Endodermal cell (in vitro differentiated cells): ENCODE measurements around the gene C1orf174. TPM values are rescaled to one million over a fixed set of nuclear protein-coding genes. Genes with fewer than 3 reads are reported as not detected.

ENCODE experiments used
- DNase-seq: peaks from one replicate; pipeline ENCODE4 v3.0.0-alpha.2; 2017
- H3K27ac ChIP-seq: 2 replicates; pipeline ENCODE4 v1.5.1; 2013; ENCODE audit warnings: mild to moderate bottlenecking, low read depth, low read length, moderate library complexity
- H3K27me3 ChIP-seq: 2 replicates; pipeline ENCODE4 v1.6.1; 2013; ENCODE audit warnings: mild to moderate bottlenecking, low read length, moderate library complexity; ENCODE audit not compliant: insufficient read depth, control insufficient read depth, poor library complexity, severe bottlenecking
- H3K36me3 ChIP-seq: 2 replicates; pipeline ENCODE4 v1.7.0; 2013; ENCODE audit warnings: mild to moderate bottlenecking, low read length, moderate library complexity; ENCODE audit not compliant: control insufficient read depth, insufficient read depth
- H3K4me1 ChIP-seq: one replicate; pipeline ENCODE4 v1.7.0; 2013; ENCODE audit warnings: low read length; ENCODE audit not compliant: control insufficient read depth, insufficient read depth
- H3K4me3 ChIP-seq: 2 replicates; pipeline ENCODE4 v1.5.1; 2013; ENCODE audit warnings: mild to moderate bottlenecking, low read length, moderate library complexity
- H3K9ac ChIP-seq: 2 replicates; pipeline ENCODE4 v1.6.1; 2013; ENCODE audit warnings: mild to moderate bottlenecking, low read length, moderate library complexity; ENCODE audit not compliant: poor library complexity, severe bottlenecking; ENCODE audit errors: extremely low read depth
- H3K9me3 ChIP-seq: 2 replicates; pipeline ENCODE4 v1.6.1; 2013; ENCODE audit warnings: mild to moderate bottlenecking, low read length, moderate library complexity; ENCODE audit not compliant: control insufficient read depth
- H3K27ac Mint-ChIP-seq: 2 replicates; pipeline ENCODE4 v1.8.0; 2020; ENCODE audit warnings: mixed read lengths
- H3K27me3 Mint-ChIP-seq: 2 replicates; pipeline ENCODE4 v1.8.0; 2021; ENCODE audit warnings: mild to moderate bottlenecking, mixed read lengths; ENCODE audit not compliant: insufficient read depth
- H3K36me3 Mint-ChIP-seq: 2 replicates; pipeline ENCODE4 v1.8.0; 2020; ENCODE audit warnings: low read depth, mixed read lengths
- H3K4me1 Mint-ChIP-seq: 2 replicates; pipeline ENCODE4 v1.8.0; 2020; ENCODE audit warnings: mixed read lengths
- H3K4me3 Mint-ChIP-seq: 2 replicates; pipeline ENCODE4 v1.8.0; 2020; ENCODE audit warnings: mild to moderate bottlenecking, moderate library complexity, mixed read lengths
- H3K9me3 Mint-ChIP-seq: 2 replicates; pipeline ENCODE4 v1.8.0; 2020; ENCODE audit warnings: mild to moderate bottlenecking, mixed read lengths
- CTCF ChIP-seq: fragments of 200-600 bp; sonication (generic); conservative IDR thresholded peaks from 2 replicates; pipeline ENCODE4 v1.5.0; 2021; ENCODE audit warnings: antibody characterized with exemption, mild to moderate bottlenecking
- WGBS, 2 experiments: methylation state at CpG; one replicate each; pipeline versions ENCODE4 v1.1.5 to v1.1.7; 2013; ENCODE audit warnings: missing lambda C conversion rate in 2 of 2, mixed read lengths in 1 of 2; ENCODE audit not compliant: insufficient coverage in 1 of 2, insufficient read length in 1 of 2; 5-methylcytosine and 5-hydroxymethylcytosine counted together
- total RNA-seq, 2 donors: library from RNA; stranded (reverse); fragmentation: NEBNext Ultra II Directional in 1 of 2; extraction: Animal tissue kit (Norgen Biotek cat#: 25700) in 1 of 2; gene quantifications; 2 replicates in 1 of 2; 3 replicates in 1 of 2; pipeline ENCODE4 v1.2.1, GENCODE V29; 2021

Gene C1orf174
- total RNA-seq, 2 donors from 2014 or later: 28.4 to 38.4 TPM

GRCh38 chr1:3865606-3866160 lies 34.4 kb downstream of the C1orf174 start:
- no peak overlapping the region for H3K27ac ChIP-seq
- H3K9me3 ChIP-seq: no peaks in the 10 kb centered on the region
- H3K4me3 ChIP-seq: no peak overlapping the region
- Mint-ChIP-seq H3K36me3 (peaks cover 25% of the 10 kb centered on the region), H3K9me3 (peaks cover 4% of the 10 kb centered on the region), H3K4me1 (peaks cover 10% of the 10 kb centered on the region), H3K27me3 (no peaks in the 10 kb centered on the region), H3K4me3 (no peak overlapping the region), H3K27ac (no peak overlapping the region)
- H3K36me3 ChIP-seq: no peaks in the 10 kb centered on the region
- no peaks in the 10 kb centered on the region for H3K4me1 ChIP-seq
- H3K27me3 ChIP-seq: no peaks in the 10 kb centered on the region
- no peak for DNase-seq
- 87 to 88% methylated on average over 13 to 18 of the region's 18 CpGs for WGBS, 2 experiments
- no peak for TF ChIP-seq CTCF
- H3K9ac ChIP-seq: no peak overlapping the region

DNA sequence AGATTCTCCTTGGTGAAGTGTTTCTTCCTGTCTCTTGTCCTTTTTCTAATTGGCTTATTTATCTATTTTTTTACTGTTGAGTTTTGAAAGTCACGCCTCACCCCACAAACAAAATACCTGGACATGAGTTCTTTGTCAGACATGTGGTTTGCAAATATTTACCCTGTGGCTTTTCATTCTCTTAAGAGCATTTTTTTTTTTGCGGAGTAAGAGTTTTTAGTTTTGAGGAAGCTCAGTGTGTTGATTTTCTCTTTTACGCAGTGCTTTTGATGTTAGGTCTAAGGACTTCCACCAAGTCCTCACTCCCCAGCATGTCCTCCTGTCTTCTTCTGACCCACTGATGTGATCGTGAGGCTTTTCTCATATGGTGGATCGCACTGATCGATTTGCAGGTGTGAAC lies 35.2 kb downstream of the C1orf174 start:
- Histone ChIP-seq H3K27me3 (no peaks in the 10 kb centered on the region), H3K4me3 (no peak overlapping the region), H3K9me3 (no peaks in the 10 kb centered on the region), H3K36me3 (no peaks in the 10 kb centered on the region), H3K27ac (no peak overlapping the region), H3K4me1 (no peaks in the 10 kb centered on the region), H3K9ac (no peak overlapping the region)
- WGBS, 2 experiments: 83 to 91% methylated on average over 3 to 5 of the region's 6 CpGs
- DNase-seq: no peak
- Mint-ChIP-seq H3K9me3 (peaks cover 4% of the 10 kb centered on the region), H3K4me1 (peaks cover 10% of the 10 kb centered on the region), H3K4me3 (no peak overlapping the region), H3K27ac (no peak overlapping the region), H3K36me3 (peaks cover 24% of the 10 kb centered on the region), H3K27me3 (no peaks in the 10 kb centered on the region)
- TF ChIP-seq CTCF: no peak

- WGBS, 2 experiments: 88 to 89% methylated on average over 12 of the region's 12 CpGs
- no peaks in the 10 kb centered on the region for H3K36me3 ChIP-seq
- H3K27me3 ChIP-seq: no peaks in the 10 kb centered on the region
Measured at GRCh38 chr1:3863231-3863935, 36.7 kb downstream of the C1orf174 start.

More at GRCh38 chr1:3863231-3863935, 36.7 kb downstream of the C1orf174 start:
- Mint-ChIP-seq H3K27me3 (peaks cover under 1% of the 10 kb centered on the region), H3K36me3 (peaks cover 20% of the 10 kb centered on the region), H3K4me3 (no peak overlapping the region), H3K4me1 (peaks cover 16% of the 10 kb centered on the region), H3K9me3 (no peaks in the 10 kb centered on the region), H3K27ac (no peak overlapping the region)
- Histone ChIP-seq H3K9ac (no peak overlapping the region), H3K27ac (no peak overlapping the region), H3K4me3 (no peak overlapping the region), H3K9me3 (no peaks in the 10 kb centered on the region), H3K4me1 (peaks cover 1% of the 10 kb centered on the region)
- no peak for DNase-seq
- no peak for TF ChIP-seq CTCF
